Parathyroid adenoma (tissue), 2 donors: Measurements from ENCODE around the gene PRXL2B.

Source experiments
- H2AFZ ChIP-seq: fragments of 300-600 bp; sonication (generic); one replicate; pipeline ENCODE4 v1.7.0; 2017; ENCODE audit warnings: antibody characterized with exemption, mild to moderate bottlenecking
- H3K27ac ChIP-seq: fragments of 300-600 bp; sonication (generic); one replicate; pipeline ENCODE4 v1.7.0; 2017
- H3K27me3 ChIP-seq: fragments of 300-600 bp; sonication (generic); one replicate; pipeline ENCODE4 v1.7.0; 2017; ENCODE audit warnings: low read length; ENCODE audit not compliant: control insufficient read depth, insufficient read depth
- H3K36me3 ChIP-seq: fragments of 300-600 bp; sonication (generic); one replicate; pipeline ENCODE4 v1.7.0; 2017; ENCODE audit warnings: low read length; ENCODE audit not compliant: control insufficient read depth, insufficient read depth
- H3K4me1 ChIP-seq: fragments of 300-600 bp; sonication (generic); one replicate; pipeline ENCODE4 v1.7.0; 2017; ENCODE audit warnings: control low read depth
- H3K4me2 ChIP-seq: fragments of 300-600 bp; sonication (generic); one replicate; pipeline ENCODE4 v1.7.0; 2017; ENCODE audit warnings: low read length
- H3K4me3 ChIP-seq: fragments of 300-600 bp; sonication (generic); one replicate; pipeline ENCODE4 v1.7.0; 2017; ENCODE audit warnings: low read depth, low read length
- H3K79me2 ChIP-seq: fragments of 300-600 bp; sonication (generic); one replicate; pipeline ENCODE4 v1.7.0; 2017; ENCODE audit warnings: control low read depth
- H3K9ac ChIP-seq: fragments of 300-600 bp; sonication (generic); one replicate; pipeline ENCODE4 v1.7.0; 2017; ENCODE audit warnings: mild to moderate bottlenecking
- H3K9me3 ChIP-seq: fragments of 300-600 bp; sonication (generic); one replicate; pipeline ENCODE4 v1.7.0; 2017; ENCODE audit warnings: low read length; ENCODE audit not compliant: control insufficient read depth
- TF ChIP-seq, protein P1 (sequence below): fragments of 300-600 bp; sonication (generic); IDR thresholded peaks from one replicate; pipeline ENCODE4 v1.7.0; 2017; ENCODE audit warnings: antibody characterized with exemption, mild to moderate bottlenecking
- donor health status: primary hyperparathyroidism.

Gene PRXL2B

GRCh38 chr1:2637442-2638145 lies 51.0 kb downstream of the PRXL2B start:
- TF ChIP-seq, protein P1, sequence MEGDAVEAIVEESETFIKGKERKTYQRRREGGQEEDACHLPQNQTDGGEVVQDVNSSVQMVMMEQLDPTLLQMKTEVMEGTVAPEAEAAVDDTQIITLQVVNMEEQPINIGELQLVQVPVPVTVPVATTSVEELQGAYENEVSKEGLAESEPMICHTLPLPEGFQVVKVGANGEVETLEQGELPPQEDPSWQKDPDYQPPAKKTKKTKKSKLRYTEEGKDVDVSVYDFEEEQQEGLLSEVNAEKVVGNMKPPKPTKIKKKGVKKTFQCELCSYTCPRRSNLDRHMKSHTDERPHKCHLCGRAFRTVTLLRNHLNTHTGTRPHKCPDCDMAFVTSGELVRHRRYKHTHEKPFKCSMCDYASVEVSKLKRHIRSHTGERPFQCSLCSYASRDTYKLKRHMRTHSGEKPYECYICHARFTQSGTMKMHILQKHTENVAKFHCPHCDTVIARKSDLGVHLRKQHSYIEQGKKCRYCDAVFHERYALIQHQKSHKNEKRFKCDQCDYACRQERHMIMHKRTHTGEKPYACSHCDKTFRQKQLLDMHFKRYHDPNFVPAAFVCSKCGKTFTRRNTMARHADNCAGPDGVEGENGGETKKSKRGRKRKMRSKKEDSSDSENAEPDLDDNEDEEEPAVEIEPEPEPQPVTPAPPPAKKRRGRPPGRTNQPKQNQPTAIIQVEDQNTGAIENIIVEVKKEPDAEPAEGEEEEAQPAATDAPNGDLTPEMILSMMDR: no peak
- H3K36me3 ChIP-seq: no peaks in the 10 kb centered on the region
- H3K9me3 ChIP-seq: no peaks in the 10 kb centered on the region
- H3K27ac ChIP-seq: no peak overlapping the region
- H3K4me1 ChIP-seq: no peaks in the 10 kb centered on the region
- no peak overlapping the region for H3K4me2 ChIP-seq
- H3K27me3 ChIP-seq: no peaks in the 10 kb centered on the region
- no peaks in the 10 kb centered on the region for H3K79me2 ChIP-seq
- H2AFZ ChIP-seq: no peak overlapping the region
- H3K9ac ChIP-seq: no peak overlapping the region
- no peak overlapping the region for H3K4me3 ChIP-seq

DNA sequence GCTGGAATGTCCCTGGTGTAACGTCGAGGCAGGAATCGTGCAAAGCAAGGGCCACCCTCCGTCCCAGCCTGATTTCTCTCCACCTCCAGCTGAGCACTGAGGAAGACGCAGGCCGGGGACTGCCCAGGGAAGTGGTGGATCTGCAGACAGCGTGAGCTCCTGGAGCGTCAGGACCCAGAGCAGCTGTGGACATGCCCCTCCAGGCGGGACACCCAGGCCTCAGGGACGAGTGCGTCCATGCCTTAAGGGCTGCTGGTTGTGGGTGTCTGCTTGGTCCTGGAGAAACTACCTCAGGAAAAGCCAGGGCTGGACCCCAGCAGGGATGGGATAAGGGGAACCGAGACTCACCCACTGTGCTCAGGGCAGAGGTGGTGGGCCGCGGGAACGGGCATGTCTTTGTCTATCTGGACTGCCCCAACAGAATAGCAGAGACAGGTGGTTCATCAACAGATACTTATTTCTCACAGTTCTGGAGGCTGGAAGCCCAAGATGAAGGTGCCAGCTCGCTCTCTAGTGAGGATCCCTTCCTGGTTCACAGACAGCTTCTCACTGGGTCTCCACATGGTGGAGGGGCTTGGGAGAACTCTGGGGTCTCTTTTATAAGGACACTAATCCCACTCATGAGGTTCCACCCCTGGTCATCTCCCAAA lies 52.0 kb downstream of the PRXL2B start:
- no peak overlapping the region for H3K4me2 ChIP-seq
- no peak overlapping the region for H3K27ac ChIP-seq
- H3K9me3 ChIP-seq: no peaks in the 10 kb centered on the region
- H3K9ac ChIP-seq: no peak overlapping the region
- no peaks in the 10 kb centered on the region for H3K27me3 ChIP-seq
- TF ChIP-seq, protein P1: no peak
- no peak overlapping the region for H3K4me3 ChIP-seq
- H2AFZ ChIP-seq: no peak overlapping the region
- H3K79me2 ChIP-seq: no peaks in the 10 kb centered on the region
- no peaks in the 10 kb centered on the region for H3K36me3 ChIP-seq
- no peaks in the 10 kb centered on the region for H3K4me1 ChIP-seq

DNA sequence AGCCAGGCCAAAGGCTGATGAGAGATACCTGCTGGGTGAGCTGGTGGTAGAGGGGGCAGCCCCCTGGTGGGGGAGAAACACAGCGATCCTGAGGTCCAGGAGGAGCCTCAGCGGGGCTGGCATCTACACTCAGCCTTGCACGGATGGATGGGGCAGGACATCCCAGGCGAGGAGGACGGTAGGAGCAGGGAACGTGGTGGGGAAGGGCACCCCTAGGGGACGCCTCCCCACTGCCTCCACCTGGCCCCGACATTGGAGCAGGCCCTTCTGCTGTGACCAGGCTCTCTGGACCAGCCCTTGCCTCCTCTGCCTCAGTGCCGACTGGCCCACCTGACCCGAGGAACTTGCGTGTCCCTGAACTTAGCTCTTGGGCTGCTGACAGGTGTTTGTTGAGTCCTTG lies 52.6 kb downstream of the PRXL2B start:
- Histone ChIP-seq H3K4me3 (no peak overlapping the region), H3K9ac (no peak overlapping the region), H3K36me3 (no peaks in the 10 kb centered on the region), H3K27me3 (no peaks in the 10 kb centered on the region), H3K9me3 (no peaks in the 10 kb centered on the region), H3K4me1 (no peaks in the 10 kb centered on the region), H3K4me2 (no peak overlapping the region), H3K27ac (no peak overlapping the region), H2AFZ (no peak overlapping the region), H3K79me2 (no peaks in the 10 kb centered on the region)
- TF ChIP-seq, protein P1: no peak

- H3K27me3 ChIP-seq: no peaks in the 10 kb centered on the region
- no peaks in the 10 kb centered on the region for H3K36me3 ChIP-seq
- H3K27ac ChIP-seq: no peak overlapping the region
- H3K9me3 ChIP-seq: no peaks in the 10 kb centered on the region
- TF ChIP-seq, protein P1: no peak
- H3K4me3 ChIP-seq: no peak overlapping the region
- no peak overlapping the region for H3K4me2 ChIP-seq
- no peak overlapping the region for H3K9ac ChIP-seq
- no peaks in the 10 kb centered on the region for H3K79me2 ChIP-seq
- H3K4me1 ChIP-seq: no peaks in the 10 kb centered on the region
- H2AFZ ChIP-seq: no peak overlapping the region
Measured at GRCh38 chr1:2639607-2640521, 53.3 kb downstream of the PRXL2B start.
